ENCODE data around the gene APEH. TPM values are rescaled to one million over a fixed set of nuclear protein-coding genes. Genes with fewer than 3 reads are reported as not detected.

The APEH gene
- total and polyA plus RNA-seq, 9 of the 15 experiments (the other 6 are each of a cell fraction or from before 2014, with no cell fraction given): 70.9 to 177 (median 117) TPM

DNA sequence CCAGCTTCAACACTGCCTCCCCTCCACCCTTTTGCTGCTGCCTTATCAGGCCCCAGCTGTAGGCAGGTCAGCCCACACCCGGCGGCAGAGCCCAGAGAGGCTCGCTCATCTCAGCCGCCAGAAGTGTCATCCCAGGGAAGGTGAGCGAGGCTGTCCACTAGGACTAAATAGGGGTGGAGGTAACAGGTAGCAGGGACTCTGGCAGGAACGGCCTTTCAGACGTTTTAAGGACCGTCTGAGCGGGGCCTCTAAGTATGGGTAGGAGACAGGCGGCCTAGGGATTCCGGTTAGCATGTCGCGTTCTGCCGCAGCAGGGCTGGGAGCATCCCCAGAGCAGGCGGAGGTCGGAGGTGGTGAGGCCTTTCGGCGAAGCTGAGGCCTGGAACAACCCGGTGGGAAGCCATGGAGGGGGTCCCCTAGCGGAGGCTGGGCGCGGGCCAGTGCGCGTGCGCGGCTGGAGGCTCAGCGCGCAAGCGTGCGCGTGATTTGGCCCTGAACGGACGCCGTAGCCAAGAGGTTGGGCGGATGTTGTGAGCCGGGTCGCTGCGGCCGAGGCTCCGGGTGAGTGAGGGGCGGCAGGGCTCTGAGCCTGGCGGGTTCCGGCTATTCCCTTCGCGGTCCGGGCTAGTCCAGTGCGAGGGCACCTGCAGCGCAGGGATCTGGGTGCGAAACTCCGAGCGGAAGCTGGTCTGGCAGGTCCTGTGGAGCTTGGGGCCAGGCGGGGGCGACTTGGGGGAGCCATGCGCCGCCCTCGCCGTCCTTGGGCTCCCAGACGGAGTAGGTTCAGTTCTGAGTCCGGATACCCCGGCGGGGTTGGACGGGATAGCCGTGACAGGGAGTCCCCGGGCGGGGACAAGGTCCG, 15.1 kb downstream of the APEH start, which contains the start of the genes MST1 and RNF123 (continued):
- TF ChIP-seq HNRNPLL (IDR thresholded peaks at IDR 0.05; ENCODE audit: low read depth, low read length, poor library complexity, severe bottlenecking): no peak
- TF ChIP-seq, protein P1, sequence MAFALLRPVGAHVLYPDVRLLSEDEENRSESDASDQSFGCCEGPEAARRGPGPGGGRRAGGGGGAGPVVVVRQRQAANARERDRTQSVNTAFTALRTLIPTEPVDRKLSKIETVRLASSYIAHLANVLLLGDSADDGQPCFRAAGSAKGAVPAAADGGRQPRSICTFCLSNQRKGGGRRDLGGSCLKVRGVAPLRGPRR (CRISPR knock-in tag; IDR thresholded peaks at IDR 0.05): no peak
- no peak for TF ChIP-seq PHTF2 (CRISPR knock-in tag; IDR thresholded peaks at IDR 0.05)
- TF ChIP-seq ESRRA (IDR thresholded peaks at IDR 0.05; ENCODE audit: borderline replicate concordance, low read depth): peak; percentile 50
- TF ChIP-seq ZNF583 (CRISPR knock-in tag; IDR thresholded peaks at IDR 0.05): no peak
- no peak for TF ChIP-seq ZNF507 (tag; conservative IDR thresholded peaks at IDR 0.05)
- peak in 1 of 2 experiments; percentile 36; a peak in 2 of 4 replicates for TF ChIP-seq SIN3A (IDR thresholded peaks at IDR 0.05; ENCODE audit: borderline replicate concordance in 2 of 2, control insufficient read depth in 1 of 2, low read depth in 2 of 2, low read length in 2 of 2)
- peak; percentile 59 for TF ChIP-seq CBFA2T2 (conservative IDR thresholded peaks at IDR 0.05)
- TF ChIP-seq PRMT5 (CRISPR knock-in tag; IDR thresholded peaks at IDR 0.05): no peak
- TF ChIP-seq, protein P2, sequence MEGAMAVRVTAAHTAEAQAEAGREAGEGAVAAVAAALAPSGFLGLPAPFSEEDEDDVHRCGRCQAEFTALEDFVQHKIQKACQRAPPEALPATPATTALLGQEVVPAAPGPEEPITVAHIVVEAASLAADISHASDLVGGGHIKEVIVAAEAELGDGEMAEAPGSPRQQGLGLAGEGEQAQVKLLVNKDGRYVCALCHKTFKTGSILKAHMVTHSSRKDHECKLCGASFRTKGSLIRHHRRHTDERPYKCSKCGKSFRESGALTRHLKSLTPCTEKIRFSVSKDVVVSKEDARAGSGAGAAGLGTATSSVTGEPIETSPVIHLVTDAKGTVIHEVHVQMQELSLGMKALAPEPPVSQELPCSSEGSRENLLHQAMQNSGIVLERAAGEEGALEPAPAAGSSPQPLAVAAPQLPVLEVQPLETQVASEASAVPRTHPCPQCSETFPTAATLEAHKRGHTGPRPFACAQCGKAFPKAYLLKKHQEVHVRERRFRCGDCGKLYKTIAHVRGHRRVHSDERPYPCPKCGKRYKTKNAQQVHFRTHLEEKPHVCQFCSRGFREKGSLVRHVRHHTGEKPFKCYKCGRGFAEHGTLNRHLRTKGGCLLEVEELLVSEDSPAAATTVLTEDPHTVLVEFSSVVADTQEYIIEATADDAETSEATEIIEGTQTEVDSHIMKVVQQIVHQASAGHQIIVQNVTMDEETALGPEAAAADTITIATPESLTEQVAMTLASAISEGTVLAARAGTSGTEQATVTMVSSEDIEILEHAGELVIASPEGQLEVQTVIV (CRISPR knock-in tag; IDR thresholded peaks at IDR 0.05; ENCODE audit: borderline replicate concordance): no peak
- TF ChIP-seq U2AF1 (optimal IDR thresholded peaks at IDR 0.05; ENCODE audit: low read depth, low read length): no peak
- 0 out of 2 replicates have a peak, but pooled peaks have one; percentile 35 for TF ChIP-seq SMARCA4 (IDR thresholded peaks at IDR 0.05)
- peak; percentile 51 for TF ChIP-seq CCNT2 (IDR thresholded peaks at IDR 0.05; ENCODE audit: borderline replicate concordance, extremely low read depth, insufficient read length, low read depth, low read length)
- TF ChIP-seq TRIM24 (IDR thresholded peaks at IDR 0.05): peak in 1 of 2 experiments; percentile 69; a peak in 1 of 4 replicates
- TF ChIP-seq MAX (CRISPR knock-in tag; IDR thresholded peaks at IDR 0.05): peak; percentile 72
- TF ChIP-seq COPS2 (conservative IDR thresholded peaks at IDR 0.05): no peak
- no peak for TF ChIP-seq ZNF778 (CRISPR knock-in tag; IDR thresholded peaks at IDR 0.05)
- TF ChIP-seq SMAD4 (CRISPR knock-in tag; conservative IDR thresholded peaks at IDR 0.05): 0 out of 2 replicates have a peak, but pooled peaks have one; percentile 18
- TF ChIP-seq NBN (IDR thresholded peaks at IDR 0.05; ENCODE audit: low read depth): no peak
- TF ChIP-seq, protein P3, sequence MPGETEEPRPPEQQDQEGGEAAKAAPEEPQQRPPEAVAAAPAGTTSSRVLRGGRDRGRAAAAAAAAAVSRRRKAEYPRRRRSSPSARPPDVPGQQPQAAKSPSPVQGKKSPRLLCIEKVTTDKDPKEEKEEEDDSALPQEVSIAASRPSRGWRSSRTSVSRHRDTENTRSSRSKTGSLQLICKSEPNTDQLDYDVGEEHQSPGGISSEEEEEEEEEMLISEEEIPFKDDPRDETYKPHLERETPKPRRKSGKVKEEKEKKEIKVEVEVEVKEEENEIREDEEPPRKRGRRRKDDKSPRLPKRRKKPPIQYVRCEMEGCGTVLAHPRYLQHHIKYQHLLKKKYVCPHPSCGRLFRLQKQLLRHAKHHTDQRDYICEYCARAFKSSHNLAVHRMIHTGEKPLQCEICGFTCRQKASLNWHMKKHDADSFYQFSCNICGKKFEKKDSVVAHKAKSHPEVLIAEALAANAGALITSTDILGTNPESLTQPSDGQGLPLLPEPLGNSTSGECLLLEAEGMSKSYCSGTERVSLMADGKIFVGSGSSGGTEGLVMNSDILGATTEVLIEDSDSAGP (CRISPR knock-in tag; IDR thresholded peaks at IDR 0.05): no peak
- TF ChIP-seq FOXO4 (CRISPR knock-in tag; IDR thresholded peaks at IDR 0.05): no peak
- no peak for TF ChIP-seq NEUROD1 (IDR thresholded peaks at IDR 0.05; ENCODE audit: borderline replicate concordance, low read depth, low read length, partially characterized antibody)
